ENCODE results near the gene HHLA2.

HHLA2 gene

DNA sequence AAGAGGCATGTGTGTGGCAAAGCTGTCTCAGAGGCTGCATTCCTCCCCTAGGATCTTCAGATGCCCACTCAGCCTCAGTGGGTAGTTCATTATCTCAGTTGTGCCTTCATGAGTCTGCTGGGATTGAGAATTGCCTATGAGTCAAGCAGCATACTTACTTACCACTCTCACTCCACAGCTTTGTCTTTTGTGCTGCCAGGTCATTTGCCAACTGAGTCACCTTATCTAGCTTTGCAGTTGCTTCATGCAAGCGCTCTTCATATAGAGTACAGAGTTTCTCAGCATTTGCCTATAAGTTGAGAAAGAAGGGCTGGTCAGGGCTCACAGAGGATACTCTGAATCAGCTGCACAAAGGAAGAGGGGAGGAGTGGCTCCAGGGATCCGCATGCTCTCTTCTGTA lies 124.6 kb downstream of the HHLA2 start:
- CTCF ChIA-PET: interaction anchor here (1.3 to 1.5 kb wide), 3 partner anchors 9 to 10 kb away, joined by 3 to 4 read pairs (median 4); no protein-coding TSS in a partner anchor
- POLR2A ChIA-PET: no interaction called here
- DNase-seq (ENCODE audit: extremely low spot score): no peak
- TF ChIP-seq, protein P1, sequence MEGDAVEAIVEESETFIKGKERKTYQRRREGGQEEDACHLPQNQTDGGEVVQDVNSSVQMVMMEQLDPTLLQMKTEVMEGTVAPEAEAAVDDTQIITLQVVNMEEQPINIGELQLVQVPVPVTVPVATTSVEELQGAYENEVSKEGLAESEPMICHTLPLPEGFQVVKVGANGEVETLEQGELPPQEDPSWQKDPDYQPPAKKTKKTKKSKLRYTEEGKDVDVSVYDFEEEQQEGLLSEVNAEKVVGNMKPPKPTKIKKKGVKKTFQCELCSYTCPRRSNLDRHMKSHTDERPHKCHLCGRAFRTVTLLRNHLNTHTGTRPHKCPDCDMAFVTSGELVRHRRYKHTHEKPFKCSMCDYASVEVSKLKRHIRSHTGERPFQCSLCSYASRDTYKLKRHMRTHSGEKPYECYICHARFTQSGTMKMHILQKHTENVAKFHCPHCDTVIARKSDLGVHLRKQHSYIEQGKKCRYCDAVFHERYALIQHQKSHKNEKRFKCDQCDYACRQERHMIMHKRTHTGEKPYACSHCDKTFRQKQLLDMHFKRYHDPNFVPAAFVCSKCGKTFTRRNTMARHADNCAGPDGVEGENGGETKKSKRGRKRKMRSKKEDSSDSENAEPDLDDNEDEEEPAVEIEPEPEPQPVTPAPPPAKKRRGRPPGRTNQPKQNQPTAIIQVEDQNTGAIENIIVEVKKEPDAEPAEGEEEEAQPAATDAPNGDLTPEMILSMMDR (IDR thresholded peaks at IDR 0.05; ENCODE audit: control extremely low read depth, extremely low read depth, low read depth, missing control alignments): no peak
